GM23248 (cell line): ENCODE data around the gene NPFFR1.

Experiments
- EZH2 ChIP-seq: fragments of 200-600 bp; sonication (generic); IDR thresholded peaks from 2 replicates; pipeline ENCODE4 v1.6.1; 2018; ENCODE audit warnings: antibody characterized with exemption, mild to moderate bottlenecking; ENCODE audit not compliant: insufficient read depth, poor library complexity, severe bottlenecking
- EZH2phosphoT487 ChIP-seq: fragments of 200-600 bp; sonication (generic); IDR thresholded peaks from 2 replicates; pipeline ENCODE4 v1.6.1; 2018; ENCODE audit warnings: antibody characterized with exemption, moderate library complexity, mild to moderate bottlenecking, low read depth; ENCODE audit not compliant: insufficient read depth

GRCh38 chr10:70247360-70247759 is 36.4 kb downstream of the NPFFR1 start:
- TF ChIP-seq EZH2phosphoT487 (no peak), EZH2 (no peak)
